ENCODE data around the gene SLC6A9. TPM values are rescaled to one million over a fixed set of nuclear protein-coding genes. Genes with fewer than 3 reads are reported as not detected.
A peak's percentile ranks its signal among the peaks of the same experiment; 100 is the strongest.

The SLC6A9 gene
- total RNA-seq, 1 donor from 2014 or later = 19.2 TPM

DNA sequence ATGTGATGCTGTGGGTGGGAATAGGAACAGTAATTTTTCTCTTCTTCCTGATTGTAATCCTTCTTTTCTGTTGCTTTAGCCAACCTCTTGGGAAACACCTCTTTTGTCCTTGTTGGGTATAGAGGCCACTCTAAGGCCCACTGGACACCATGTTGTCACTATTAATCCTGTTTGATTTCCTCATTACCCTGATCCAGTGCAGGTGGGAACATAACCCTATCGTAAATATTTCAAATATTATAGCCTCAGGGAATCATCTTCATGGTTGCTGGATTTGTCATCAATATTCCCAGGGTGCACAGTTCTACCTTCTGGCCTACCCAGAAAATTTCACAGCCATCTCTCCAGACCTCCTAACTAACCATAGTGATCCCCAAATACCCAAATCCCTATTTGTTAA, 27.9 kb upstream of the SLC6A9 start:
- Histone ChIP-seq H3K27me3 (no peaks in the 10 kb centered on the region), H3K4me1 (no peaks in the 10 kb centered on the region), H3K9me3 (no peaks in the 10 kb centered on the region), H3K36me3 (no peaks in the 10 kb centered on the region), H3K27ac (no peak overlapping the region), H3K4me3 (no peak overlapping the region)
- ATAC-seq (no peak), DNase-seq (no peak)
- no peak for TF ChIP-seq CTCF (IDR thresholded peaks at IDR 0.05)
- intact Hi-C loops (cut with DNase I) = no loop called here

GRCh38 chr1:44057293-44057692, 26.0 kb upstream of the SLC6A9 start:
- H3K4me1 ChIP-seq = no peaks in the 10 kb centered on the region
- DNase-seq = no peak
- H3K36me3 ChIP-seq = no peaks in the 10 kb centered on the region
- H3K9me3 ChIP-seq = no peaks in the 10 kb centered on the region
- no peak for ATAC-seq
- no peak for TF ChIP-seq CTCF (IDR thresholded peaks at IDR 0.05)
- intact Hi-C loops (cut with DNase I) = no loop called here
- no peak overlapping the region for H3K4me3 ChIP-seq
- no peak overlapping the region for H3K27ac ChIP-seq
- H3K27me3 ChIP-seq = no peaks in the 10 kb centered on the region

GRCh38 chr1:44053394-44053793, 22.1 kb upstream of the SLC6A9 start:
- no peak for ATAC-seq
- no peaks in the 10 kb centered on the region for H3K36me3 ChIP-seq

DNA sequence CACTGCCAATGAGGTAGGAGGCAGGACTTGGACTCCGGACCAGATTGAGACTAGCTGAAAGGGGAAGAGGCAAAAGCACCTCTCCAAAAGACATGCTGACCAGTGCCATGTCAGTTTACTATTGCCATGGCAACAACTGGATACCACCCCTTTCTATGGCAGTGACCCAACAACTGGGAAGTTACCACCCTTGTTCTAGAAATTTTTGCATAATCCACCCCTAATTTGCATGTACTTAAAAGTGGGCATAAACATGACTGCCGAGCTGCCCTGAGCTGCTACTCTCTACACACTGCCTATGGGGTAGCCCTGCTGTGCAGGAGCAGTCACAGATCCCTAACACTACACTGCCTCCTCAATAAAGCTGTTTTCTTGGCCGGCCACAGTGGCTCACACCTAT, 19.0 kb upstream of the SLC6A9 start:
- Histone ChIP-seq H3K4me1 (no peaks in the 10 kb centered on the region), H3K27me3 (no peaks in the 10 kb centered on the region), H3K4me3 (no peak overlapping the region), H3K27ac (no peak overlapping the region), H3K9me3 (no peaks in the 10 kb centered on the region), H3K36me3 (no peaks in the 10 kb centered on the region)
- TF ChIP-seq CTCF (IDR thresholded peaks at IDR 0.05) = no peak
- ATAC-seq (no peak), DNase-seq (no peak)
- intact Hi-C loops (cut with DNase I) = no loop called here

More at GRCh38 chr1:44053394-44053793, 22.1 kb upstream of the SLC6A9 start:
- H3K4me3 ChIP-seq = no peak overlapping the region
- intact Hi-C loops (cut with DNase I) = no loop called here
- TF ChIP-seq CTCF (IDR thresholded peaks at IDR 0.05) = no peak
- H3K4me1 ChIP-seq = no peaks in the 10 kb centered on the region
- H3K27ac ChIP-seq = no peak overlapping the region
- H3K27me3 ChIP-seq = no peaks in the 10 kb centered on the region
- no peak for DNase-seq
- H3K9me3 ChIP-seq = no peaks in the 10 kb centered on the region

GRCh38 chr1:44049839-44050238, 18.6 kb upstream of the SLC6A9 start:
- no peak overlapping the region for H3K27ac ChIP-seq
- H3K9me3 ChIP-seq = no peaks in the 10 kb centered on the region
- H3K27me3 ChIP-seq = no peaks in the 10 kb centered on the region
- no peak overlapping the region for H3K4me3 ChIP-seq
- no peaks in the 10 kb centered on the region for H3K4me1 ChIP-seq
- ATAC-seq (no peak), DNase-seq (no peak)
- H3K36me3 ChIP-seq = no peaks in the 10 kb centered on the region
- intact Hi-C loops (cut with DNase I) = no loop called here
- TF ChIP-seq CTCF (IDR thresholded peaks at IDR 0.05) = no peak

- ATAC-seq (no peak), DNase-seq (no peak)
- Histone ChIP-seq H3K27me3 (no peaks in the 10 kb centered on the region), H3K9me3 (no peaks in the 10 kb centered on the region), H3K27ac (peak overlapping the region; percentile 33), H3K4me1 (no peaks in the 10 kb centered on the region), H3K36me3 (no peaks in the 10 kb centered on the region), H3K4me3 (peak overlapping the region; percentile 15)
- no peak for TF ChIP-seq CTCF (IDR thresholded peaks at IDR 0.05)
- intact Hi-C loops (cut with DNase I) = no loop called here
Measured at GRCh38 chr1:44048532-44049215, 17.4 kb upstream of the SLC6A9 start.

Data from upper lobe of right lung (tissue), 1 donor.